GM19025 (cell line): ENCODE data around the gene HSPA12B.

Source experiments
- ATAC-seq: cut with Tn5 transposase; IDR thresholded peaks from one replicate; pipeline ENCODE4 v1.9.1; 2021; ENCODE audit warnings: mild to moderate bottlenecking, low read depth, moderate library complexity; ENCODE audit not compliant: unreplicated experiment

Gene HSPA12B

GRCh38 chr20:3702611-3703391 is 29.7 kb upstream of the HSPA12B start:
- ATAC-seq, result no peak

- ATAC-seq, result no peak
Measured at GRCh38 chr20:3704087-3704486, 28.4 kb upstream of the HSPA12B start.

GRCh38 chr20:3705491-3705969 is 27.0 kb upstream of the HSPA12B start:
- no peak for ATAC-seq

DNA sequence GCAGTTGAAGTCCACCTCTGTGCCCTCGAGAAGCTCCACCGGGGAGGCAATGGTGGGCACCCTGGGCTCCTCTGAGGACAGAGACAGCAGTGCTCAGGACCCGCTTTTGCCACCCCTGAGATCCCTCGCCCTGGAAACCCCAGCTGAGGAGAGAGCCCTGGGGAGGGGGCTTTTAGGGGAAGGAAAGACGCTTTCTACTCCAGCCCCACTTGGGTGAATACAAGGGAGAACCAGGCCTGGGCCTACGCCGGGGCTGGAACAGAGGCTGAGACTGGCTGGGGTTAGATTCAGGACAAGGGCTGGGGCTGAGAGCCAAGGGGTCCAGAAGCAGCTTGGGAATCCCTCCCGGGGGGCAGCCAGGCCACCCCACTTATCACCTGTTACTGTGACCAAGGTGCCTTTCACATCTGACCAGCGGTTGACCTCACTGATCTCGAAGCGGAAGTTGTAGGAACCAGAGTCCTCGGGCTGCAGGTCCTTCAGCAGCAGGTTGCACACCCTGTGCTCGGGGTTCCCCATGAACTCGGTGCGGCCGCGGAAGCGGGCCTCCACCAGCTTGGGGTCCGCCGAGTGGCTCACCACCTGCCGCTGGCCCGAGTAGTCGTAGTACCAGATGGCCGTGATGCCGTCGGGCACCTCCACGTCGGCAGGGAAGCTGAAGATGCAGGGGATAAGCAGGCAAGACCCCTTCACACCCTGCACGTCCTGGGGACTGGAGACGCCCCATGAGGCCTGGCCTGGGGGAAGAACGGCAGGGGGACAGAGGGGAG is 26.3 kb upstream of the HSPA12B start:
- ATAC-seq, result no peak

DNA sequence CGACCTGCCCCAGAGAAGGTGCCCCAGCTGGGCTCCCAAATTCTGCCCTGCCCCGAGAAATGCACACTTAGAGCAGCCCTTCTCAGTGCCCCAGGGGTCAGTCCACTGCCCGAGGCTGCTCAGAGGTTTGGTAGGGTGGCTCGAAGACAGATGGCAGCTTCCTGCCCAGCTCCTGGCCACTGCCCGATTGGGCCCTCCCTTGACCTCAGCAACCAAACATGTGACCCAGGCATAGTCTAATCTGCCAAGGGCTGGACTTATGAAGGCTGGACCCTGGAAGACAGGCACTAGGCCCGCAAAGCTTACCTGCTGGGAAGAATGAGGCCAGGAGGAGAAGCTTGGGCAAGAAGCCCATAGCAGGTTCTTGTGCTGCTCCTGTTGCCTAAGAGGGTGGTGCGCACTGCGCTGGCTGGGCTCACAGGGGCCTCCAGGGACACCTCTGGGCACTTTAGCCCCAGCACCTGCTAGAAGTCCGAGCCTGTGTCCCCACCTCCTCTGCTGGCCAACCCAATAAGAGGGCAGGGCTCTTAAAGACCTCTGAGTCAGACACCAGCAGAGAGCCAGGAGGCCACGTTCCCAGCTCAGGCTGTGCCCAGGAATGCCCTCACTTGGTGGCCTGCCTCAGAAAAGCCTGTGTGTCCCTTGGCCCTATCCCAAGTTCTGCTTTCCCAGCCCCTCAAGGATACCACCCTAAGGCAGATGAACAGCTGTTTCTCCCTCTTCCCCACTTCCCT is 25.5 kb upstream of the HSPA12B start:
- no peak for ATAC-seq

DNA sequence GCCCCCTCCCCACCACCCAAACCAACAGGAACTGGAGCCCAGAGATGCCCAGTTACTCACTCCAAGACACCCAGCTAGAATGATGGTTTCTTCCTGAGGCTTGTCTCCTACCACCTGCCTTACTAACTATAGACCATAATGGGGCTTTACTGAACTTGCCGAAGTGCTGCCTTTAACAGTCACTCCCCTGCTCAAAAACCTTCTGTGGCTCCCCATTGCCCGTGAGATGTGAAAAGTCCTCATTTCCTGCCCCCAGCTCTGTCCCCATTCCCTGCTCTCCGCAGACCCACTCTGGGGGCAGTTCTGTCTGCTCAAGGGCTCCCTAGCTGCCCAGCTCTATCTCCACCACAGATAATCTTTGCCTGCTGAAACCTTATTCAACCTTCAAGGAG is 25.0 kb upstream of the HSPA12B start:
- ATAC-seq, result no peak

GRCh38 chr20:3710011-3710466 is 22.4 kb upstream of the HSPA12B start:
- no peak for ATAC-seq

DNA sequence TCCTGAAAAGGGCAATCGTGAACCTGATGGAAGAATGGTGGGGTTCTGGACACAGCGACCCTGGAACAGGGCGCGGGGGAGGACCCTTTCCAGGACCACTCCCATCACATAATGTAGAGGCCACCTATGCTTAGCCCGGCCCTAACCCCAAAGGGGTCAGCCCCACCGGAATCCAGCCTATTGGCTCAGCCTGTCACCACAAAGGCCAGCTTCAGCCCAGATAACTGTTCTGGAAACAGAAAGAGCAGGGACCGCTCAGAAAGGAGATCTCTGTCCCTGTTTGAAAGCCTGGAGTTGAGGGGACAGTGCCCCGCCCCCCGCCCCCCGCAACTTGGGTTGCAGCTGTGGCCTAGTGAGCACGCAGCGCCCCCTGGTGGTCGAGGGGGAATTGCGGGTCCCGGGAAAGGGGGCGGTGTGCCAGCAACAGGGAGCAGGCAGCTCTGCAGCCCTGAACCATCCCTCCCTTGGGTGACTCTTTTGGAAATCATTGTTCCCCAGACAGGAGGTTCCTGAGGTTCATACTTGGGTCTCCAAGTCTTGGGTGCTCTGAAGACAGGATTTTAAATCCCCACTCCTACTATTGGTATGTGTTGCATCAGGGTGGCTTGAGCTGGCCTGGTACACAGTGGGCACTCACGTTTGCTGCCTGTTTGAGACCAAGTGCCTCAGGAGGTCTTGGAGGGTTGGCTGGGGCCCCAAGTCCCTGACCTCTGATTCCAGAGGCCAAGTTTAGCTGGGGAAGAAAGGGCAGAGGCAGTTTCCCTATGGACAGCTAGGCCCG is 21.6 kb upstream of the HSPA12B start:
- ATAC-seq, result no peak

DNA sequence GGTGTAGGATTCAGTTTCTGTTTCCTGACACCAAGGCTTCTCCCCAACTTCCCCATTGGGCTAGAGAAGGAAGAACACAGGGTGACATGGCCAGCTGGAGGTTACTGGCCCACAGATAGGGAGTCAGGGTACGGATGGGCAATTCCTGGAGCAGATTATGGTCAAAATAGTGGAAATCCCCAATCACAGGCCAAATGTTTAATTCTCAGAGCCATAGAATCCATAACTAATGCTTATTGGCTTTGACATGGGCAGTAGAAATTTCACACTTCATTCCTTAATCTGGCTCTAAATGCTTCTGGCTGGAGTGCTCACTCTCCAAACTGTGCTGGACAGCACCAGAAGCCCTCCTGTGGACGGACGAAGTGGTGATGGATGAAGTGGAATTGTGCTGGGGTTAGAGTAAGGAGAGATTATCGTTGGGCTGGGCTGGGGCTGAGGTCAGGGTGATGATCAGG is 21.0 kb upstream of the HSPA12B start:
- no peak for ATAC-seq

DNA sequence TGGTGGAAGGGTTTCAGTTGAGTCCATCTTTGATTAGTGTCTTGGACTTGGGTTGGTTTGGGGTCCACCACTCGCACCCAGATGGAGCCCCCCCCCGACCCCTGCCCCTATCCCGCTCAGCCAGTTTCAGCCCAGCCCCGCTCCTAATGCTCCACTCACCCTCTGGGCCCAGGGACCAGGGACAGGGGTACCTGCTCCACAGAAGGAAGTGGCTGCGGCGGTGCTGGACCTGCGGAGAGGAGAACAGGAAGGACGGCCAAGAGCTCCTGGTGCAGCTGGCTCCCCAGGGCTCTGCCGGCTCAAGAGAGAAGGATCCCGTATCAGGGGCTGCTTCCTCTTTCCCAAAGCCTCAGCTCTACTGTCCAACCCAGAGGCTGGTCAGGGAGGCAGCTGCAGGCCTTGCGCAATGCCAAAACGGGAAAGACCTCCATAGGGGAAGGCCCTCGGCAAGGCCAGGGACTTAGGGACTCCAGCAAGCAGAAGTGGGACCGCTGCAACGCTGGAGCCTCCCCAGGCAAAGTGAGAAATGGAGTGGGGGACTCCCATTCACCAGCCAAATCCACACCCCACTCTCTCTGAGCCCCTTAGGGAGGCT is 20.1 kb upstream of the HSPA12B start, which contains the start of gene SIGLEC1:
Gene SIGLEC1 (minus strand): TSS at position 322 of the 595 bp plus-strand sequence. CDS start 5,472 bp downstream, outside the sequence.
- no peak for ATAC-seq

DNA sequence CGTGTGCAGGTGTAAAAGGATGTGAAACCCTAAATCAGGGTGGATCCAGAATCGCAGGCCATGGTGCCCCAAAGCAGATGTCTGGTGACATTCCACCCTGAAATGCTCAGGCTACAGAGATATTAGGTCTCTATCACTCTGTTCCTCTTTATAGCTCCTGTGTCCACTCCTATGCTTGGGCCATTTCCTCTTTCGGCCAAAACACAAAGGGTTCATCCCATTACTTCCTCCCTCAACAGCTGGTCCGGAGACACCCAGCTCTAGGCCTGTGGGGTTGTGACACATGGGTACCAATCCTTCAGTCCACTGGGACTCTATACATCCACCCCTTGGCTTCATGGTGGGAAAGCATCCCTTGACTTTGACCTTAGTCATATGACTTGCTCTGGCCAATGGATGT is 18.4 kb upstream of the HSPA12B start:
- no peak for ATAC-seq

DNA sequence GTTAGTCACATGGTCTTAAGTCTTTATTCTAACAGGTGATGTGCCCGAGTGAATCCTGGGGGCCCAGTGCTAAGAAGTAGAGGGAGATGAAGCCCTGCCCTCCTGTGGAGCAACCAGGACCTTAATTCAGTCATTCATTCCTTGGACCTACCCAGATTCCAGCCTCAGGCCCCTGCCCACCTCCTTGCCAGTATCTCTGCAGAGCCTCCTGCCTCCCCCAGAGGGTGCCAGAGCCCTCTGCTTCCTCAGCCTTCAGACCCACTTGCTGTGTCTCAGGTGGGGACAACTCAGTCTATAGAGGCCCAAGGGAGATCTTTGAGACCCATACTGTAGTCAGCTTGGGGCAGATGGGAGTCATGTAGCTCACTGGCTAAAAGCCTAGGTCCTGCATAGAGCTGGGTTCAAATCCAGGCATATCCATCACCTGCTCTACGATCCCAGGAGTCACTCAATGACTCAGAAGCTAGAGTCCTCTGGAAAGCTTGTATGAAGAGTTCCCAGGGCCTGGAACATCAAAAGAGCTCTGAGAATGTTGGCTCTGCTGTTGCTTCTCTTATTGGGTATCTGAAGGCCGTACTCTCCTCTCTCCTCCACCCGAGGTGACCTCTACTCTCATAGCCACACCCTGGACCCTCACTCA is 16.2 kb upstream of the HSPA12B start:
- no peak for ATAC-seq

DNA sequence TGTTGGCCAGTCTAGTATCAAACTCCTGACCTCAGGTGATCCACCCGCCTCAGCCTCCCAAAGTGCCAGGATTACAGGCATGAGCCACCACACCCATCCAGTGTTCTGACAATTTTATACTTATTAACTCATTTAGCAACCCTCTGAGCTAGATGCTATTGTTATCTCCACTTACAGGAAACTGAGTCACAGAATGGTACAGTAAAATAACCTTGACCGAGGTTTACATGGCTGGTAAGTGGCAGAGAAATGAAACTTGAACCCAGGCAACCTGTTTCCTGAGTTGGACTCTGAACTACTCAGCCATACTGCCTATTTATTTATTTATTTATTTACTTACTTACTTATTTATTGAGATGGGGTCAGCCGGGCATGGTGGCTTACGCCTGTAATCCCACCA is 13.4 kb upstream of the HSPA12B start:
- ATAC-seq, result no peak

- ATAC-seq, result no peak
Measured at GRCh38 chr20:3720068-3720467, 12.4 kb upstream of the HSPA12B start.

DNA sequence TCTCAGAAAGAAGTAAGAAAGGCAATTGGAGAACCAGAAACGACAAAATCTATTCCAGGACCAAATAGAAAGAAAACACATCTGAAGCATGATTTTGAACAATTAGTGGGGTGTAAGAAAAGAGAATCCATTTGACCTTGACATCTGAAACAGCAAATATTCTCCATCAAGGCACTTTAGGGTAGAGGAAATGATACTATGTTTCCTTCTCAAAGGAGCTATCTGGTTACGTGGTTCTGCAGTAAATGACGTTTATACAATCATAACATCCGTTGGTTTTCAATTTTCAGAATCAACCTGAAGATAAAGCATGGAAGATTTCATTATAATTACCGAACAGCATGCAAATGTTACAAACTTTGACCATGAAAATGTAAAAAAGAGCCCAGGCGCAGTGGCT is 11.9 kb upstream of the HSPA12B start:
- no peak for ATAC-seq

GRCh38 chr20:3721912-3722311 is 10.6 kb upstream of the HSPA12B start:
- no peak for ATAC-seq

DNA sequence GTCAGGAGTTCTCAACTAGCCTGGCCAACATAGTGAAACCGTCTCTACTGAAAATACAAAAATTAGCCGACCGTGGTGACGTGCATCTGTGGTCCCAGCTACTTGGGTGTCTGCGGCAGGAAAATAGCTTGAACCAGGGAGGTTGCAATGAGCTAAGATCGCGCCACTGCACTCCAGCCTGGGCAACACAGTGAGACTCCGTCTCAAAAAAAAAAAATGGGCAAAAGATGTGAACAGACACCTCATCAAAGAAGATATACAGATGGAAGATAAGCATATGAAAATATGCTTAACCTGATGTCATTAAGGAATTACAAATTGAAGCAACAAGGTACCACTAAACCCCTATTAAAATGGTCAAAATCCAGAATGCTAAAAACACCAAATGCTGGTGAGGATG is 9.2 kb upstream of the HSPA12B start:
- ATAC-seq, result no peak

DNA sequence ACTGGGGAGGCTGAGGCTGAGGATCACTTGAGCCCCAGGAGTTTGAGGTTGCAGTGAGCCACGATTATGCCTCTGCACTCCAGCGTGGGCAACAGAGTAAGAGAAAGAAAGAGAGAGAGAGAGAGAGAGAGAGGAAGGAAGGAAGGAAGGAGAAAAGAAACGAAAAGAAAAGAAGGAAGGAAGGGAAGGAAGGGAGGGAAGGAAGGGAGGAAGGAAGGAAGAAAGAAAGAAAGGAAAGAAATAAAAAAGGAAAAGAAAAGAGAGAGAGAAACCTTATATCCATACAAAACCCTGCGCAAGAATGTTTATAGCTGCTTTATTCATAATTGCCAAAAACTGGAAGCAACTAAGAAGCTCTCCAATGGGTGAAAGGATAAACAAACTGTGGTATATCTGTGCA is 8.1 kb upstream of the HSPA12B start:
- no peak for ATAC-seq

DNA sequence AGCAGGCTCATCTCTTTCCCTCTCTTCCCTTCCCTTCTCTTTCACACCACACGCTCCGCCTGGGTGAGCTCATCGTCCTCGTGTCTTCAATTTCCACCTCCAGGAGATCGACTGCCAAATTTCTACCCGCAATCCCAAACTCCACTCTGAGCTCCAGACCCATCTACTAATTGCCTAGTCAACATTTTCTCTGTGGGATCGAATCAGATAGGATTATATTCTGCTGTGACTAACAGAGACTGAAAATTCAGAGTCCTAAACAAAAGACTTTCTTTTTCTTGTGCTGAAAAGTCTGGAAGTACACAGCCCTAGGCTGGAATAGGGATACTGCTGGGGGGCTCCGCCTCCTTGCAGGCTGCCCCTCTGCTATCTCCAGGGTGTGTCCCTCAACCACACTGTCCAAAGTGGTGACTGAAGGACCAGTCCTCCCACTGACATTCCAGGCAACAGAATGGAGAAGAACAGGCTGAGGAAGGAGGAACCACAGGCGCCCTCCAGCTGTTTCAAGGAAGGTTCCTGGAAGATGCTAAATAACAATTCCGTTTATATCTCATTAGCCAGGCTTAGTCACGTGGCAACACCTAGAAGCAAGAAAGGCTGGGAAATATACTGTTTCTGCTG is 5.0 kb upstream of the HSPA12B start:
- ATAC-seq, result no peak
